Measurements from ENCODE around the gene NEUROD2. TPM values are rescaled to one million over a fixed set of nuclear protein-coding genes. Genes with fewer than 3 reads are reported as not detected.

Gene NEUROD2
- total and polyA plus RNA-seq, 2 of the 13 experiments (the other 11 are each of a cell fraction or from before 2014, with no cell fraction given): not detected

GRCh38 chr17:39556423-39556822 is 51.3 kb downstream of the NEUROD2 start:
- WGBS (ENCODE audit: low lambda C conversion rate): 59% methylated on average over 1 of the region's 1 CpG
- in situ Hi-C loops (cut with HindIII; ENCODE audit: extremely low pct_ligation_motif_present, low pct_unique_long_range_greater_than_20kb): no loop called here
- CTCF ChIA-PET (ENCODE audit: low intra/inter-chr PET ratio, low total read pairs): no interaction called here

More at GRCh38 chr17:39556423-39556822, 51.3 kb downstream of the NEUROD2 start:
- no peak overlapping the region for H3K4me3 ChIP-seq (replicated peaks in 1 of 3; ENCODE audit: insufficient read depth in 1 of 3, low read depth in 2 of 3, low read length in 3 of 3)
- no peak overlapping the region for H2AFZ ChIP-seq (ENCODE audit: low read length)
- DNase-seq (ENCODE audit: low spot score): no peak
- no TSS peak for BruUV-seq (replicated peaks)
- no peaks in the 10 kb centered on the region for H3K4me1 ChIP-seq (ENCODE audit: insufficient read depth, low read length)
- no peak overlapping the region for H3K9ac ChIP-seq (ENCODE audit: insufficient read depth, low read depth, low read length)
- intact Hi-C loops (cut with micrococcal nuclease; ENCODE audit: unreplicated experiment): no loop called here
- H3K4me2 ChIP-seq (ENCODE audit: low read depth, low read length): no peak overlapping the region
- no peaks in the 10 kb centered on the region for H3K79me2 ChIP-seq (ENCODE audit: insufficient read depth, low read length)
- H4K20me1 ChIP-seq (ENCODE audit: insufficient read depth, low read length): no peaks in the 10 kb centered on the region
- POLR2A ChIA-PET: no interaction called here
- no peak for TF ChIP-seq MXD3 (CRISPR knock-in tag; IDR thresholded peaks at IDR 0.05)
- TF ChIP-seq PAWR (CRISPR knock-in tag; IDR thresholded peaks at IDR 0.05; ENCODE audit: borderline replicate concordance): no peak
- TF ChIP-seq, protein P1, sequence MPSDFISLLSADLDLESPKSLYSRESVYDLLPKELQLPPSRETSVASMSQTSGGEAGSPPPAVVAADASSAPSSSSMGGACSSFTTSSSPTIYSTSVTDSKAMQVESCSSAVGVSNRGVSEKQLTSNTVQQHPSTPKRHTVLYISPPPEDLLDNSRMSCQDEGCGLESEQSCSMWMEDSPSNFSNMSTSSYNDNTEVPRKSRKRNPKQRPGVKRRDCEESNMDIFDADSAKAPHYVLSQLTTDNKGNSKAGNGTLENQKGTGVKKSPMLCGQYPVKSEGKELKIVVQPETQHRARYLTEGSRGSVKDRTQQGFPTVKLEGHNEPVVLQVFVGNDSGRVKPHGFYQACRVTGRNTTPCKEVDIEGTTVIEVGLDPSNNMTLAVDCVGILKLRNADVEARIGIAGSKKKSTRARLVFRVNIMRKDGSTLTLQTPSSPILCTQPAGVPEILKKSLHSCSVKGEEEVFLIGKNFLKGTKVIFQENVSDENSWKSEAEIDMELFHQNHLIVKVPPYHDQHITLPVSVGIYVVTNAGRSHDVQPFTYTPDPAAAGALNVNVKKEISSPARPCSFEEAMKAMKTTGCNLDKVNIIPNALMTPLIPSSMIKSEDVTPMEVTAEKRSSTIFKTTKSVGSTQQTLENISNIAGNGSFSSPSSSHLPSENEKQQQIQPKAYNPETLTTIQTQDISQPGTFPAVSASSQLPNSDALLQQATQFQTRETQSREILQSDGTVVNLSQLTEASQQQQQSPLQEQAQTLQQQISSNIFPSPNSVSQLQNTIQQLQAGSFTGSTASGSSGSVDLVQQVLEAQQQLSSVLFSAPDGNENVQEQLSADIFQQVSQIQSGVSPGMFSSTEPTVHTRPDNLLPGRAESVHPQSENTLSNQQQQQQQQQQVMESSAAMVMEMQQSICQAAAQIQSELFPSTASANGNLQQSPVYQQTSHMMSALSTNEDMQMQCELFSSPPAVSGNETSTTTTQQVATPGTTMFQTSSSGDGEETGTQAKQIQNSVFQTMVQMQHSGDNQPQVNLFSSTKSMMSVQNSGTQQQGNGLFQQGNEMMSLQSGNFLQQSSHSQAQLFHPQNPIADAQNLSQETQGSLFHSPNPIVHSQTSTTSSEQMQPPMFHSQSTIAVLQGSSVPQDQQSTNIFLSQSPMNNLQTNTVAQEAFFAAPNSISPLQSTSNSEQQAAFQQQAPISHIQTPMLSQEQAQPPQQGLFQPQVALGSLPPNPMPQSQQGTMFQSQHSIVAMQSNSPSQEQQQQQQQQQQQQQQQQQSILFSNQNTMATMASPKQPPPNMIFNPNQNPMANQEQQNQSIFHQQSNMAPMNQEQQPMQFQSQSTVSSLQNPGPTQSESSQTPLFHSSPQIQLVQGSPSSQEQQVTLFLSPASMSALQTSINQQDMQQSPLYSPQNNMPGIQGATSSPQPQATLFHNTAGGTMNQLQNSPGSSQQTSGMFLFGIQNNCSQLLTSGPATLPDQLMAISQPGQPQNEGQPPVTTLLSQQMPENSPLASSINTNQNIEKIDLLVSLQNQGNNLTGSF (CRISPR knock-in tag; IDR thresholded peaks at IDR 0.05): no peak
- TF ChIP-seq FLYWCH1 (CRISPR knock-in tag; IDR thresholded peaks at IDR 0.05): no peak
- TF ChIP-seq MATR3 (CRISPR knock-in tag; IDR thresholded peaks at IDR 0.05): no peak
- no peak for TF ChIP-seq ZNF563 (CRISPR knock-in tag; IDR thresholded peaks at IDR 0.05)
- TF ChIP-seq, protein P2, sequence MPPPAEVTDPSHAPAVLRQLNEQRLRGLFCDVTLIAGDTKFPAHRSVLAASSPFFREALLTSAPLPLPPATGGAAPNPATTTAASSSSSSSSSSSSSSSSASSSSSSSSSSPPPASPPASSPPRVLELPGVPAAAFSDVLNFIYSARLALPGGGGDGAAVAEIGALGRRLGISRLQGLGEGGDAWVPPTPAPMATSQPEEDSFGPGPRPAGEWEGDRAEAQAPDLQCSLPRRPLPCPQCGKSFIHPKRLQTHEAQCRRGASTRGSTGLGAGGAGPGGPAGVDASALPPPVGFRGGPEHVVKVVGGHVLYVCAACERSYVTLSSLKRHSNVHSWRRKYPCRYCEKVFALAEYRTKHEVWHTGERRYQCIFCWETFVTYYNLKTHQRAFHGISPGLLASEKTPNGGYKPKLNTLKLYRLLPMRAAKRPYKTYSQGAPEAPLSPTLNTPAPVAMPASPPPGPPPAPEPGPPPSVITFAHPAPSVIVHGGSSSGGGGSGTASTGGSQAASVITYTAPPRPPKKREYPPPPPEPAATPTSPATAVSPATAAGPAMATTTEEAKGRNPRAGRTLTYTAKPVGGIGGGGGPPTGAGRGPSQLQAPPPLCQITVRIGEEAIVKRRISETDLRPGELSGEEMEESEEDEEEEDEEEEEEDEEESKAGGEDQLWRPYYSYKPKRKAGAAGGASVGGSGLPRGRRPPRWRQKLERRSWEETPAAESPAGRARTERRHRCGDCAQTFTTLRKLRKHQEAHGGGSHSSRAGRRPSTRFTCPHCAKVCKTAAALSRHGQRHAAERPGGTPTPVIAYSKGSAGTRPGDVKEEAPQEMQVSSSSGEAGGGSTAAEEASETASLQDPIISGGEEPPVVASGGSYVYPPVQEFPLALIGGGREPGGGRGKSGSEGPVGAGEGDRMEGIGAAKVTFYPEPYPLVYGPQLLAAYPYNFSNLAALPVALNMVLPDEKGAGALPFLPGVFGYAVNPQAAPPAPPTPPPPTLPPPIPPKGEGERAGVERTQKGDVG (CRISPR knock-in tag; IDR thresholded peaks at IDR 0.05; ENCODE audit: borderline replicate concordance): no peak
- TF ChIP-seq BCL6 (CRISPR knock-in tag; IDR thresholded peaks at IDR 0.05): no peak
- no peaks in the 10 kb centered on the region for H3K9me3 ChIP-seq (ENCODE audit: low read length)
- no peaks in the 10 kb centered on the region for H3K36me3 ChIP-seq (replicated peaks in 1 of 2; ENCODE audit: control insufficient read depth in 1 of 2, insufficient read depth in 2 of 2, low read length in 2 of 2)
- H3K27ac ChIP-seq (ENCODE audit: extremely low read length, insufficient read depth, low read length): no peak overlapping the region
- no peaks in the 10 kb centered on the region for H3K27me3 ChIP-seq (ENCODE audit: control insufficient read depth in 1 of 2, insufficient read depth in 2 of 2, low read length in 2 of 2)
- ATAC-seq: no peak
- no peak for FAIRE-seq

Data from HepG2 (cell line).